GM12872 (cell line): ENCODE measurements around the gene PARD3.

Experiments used
- CTCF ChIP-seq: IDR thresholded peaks from 3 replicates; pipeline ENCODE4 v1.5.1; 2011; ENCODE audit warnings: low read depth, mild to moderate bottlenecking, low read length, moderate library complexity; ENCODE audit not compliant: insufficient read depth

The PARD3 gene

GRCh38 chr10:34802692-34803091 is 12.4 kb downstream of the PARD3 start:
- TF ChIP-seq CTCF = no peak

GRCh38 chr10:34801097-34801733 is 13.9 kb downstream of the PARD3 start:
- no peak for TF ChIP-seq CTCF

DNA sequence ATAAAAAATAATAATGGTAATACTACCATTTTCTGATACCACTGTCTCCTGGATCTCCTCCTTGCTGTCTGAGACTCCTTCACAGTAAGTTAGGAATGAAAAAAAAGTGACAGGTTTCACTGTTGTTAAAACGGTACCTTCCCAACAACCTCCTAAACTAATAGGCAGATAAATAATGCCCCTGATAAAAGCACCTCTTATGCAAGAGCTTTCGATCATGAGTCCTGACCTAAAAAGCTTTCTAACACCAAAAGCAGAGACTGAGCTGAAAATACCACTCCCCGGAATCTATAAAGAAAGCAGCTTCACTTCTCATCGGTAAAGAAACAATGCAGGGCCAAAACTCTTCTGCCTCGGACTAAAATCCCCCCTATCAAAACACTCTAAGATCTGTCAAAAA is 14.5 kb downstream of the PARD3 start:
- TF ChIP-seq CTCF = no peak

DNA sequence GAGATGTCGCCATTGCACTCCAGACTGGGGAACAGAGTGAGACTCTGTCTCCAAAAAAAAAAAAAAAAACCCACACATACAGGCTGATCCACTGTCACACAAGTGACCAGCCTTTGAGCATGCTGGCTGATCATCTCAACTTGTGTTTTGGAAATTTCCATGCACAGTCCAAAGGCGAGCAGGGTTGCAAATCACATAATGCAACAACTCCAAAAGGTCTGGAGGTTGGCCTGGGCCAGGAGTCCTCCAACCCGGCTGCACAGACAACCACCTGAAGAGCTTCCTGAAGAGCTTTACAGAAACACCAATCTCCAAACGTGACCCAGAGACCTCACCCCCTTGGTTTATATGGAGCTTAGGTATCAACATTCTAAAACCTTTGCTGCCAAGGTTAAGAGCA is 16.4 kb downstream of the PARD3 start:
- TF ChIP-seq CTCF = no peak

DNA sequence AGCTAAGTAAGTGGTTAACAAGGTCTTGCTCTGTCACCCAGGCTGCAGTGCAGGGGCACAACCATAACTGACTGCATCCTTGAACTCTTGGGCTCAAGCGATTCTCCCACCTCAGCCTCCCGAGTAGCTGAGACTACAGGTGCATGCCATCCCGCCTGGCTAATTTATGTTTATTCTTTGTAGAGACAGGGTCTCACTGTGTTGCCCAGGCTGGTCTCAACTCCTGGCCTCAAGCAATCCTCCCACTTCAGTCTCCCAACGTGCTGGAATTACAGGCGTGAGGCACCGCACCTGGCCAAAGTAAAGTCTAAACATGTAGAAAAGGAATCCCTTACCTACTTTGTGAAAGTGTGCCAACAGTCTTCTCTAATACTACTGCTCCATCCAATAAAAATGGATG is 17.9 kb downstream of the PARD3 start:
- TF ChIP-seq CTCF = no peak

- TF ChIP-seq CTCF = no peak
Measured at GRCh38 chr10:34796133-34796532, 19.0 kb downstream of the PARD3 start.

GRCh38 chr10:34795334-34795733 is 19.8 kb downstream of the PARD3 start:
- no peak for TF ChIP-seq CTCF
